ENCODE results near the gene B3GNT8.
"Not testable (repeated sequence)": the region's sequence is repeated elsewhere in the genome, so short reads cannot be mapped to it uniquely, and the experiment has no call there.

Gene B3GNT8

GRCh38 chr19:41426952-41427646 lies at the start of gene B3GNT8:
TSS of gene B3GNT8 (minus strand) at chr19:41427374. CDS start at chr19:41426778, 596 bp downstream.
- no peaks in the 10 kb centered on the region for H3K9me3 Mint-ChIP-seq
- H3K4me1 Mint-ChIP-seq: peaks cover 37% of the 10 kb centered on the region
- DNase-seq: peak; percentile 21 to 38
- peak within 1 kb of the TSS; percentile 76 to 83 for H3K4me3 Mint-ChIP-seq
- H3K27me3 Mint-ChIP-seq: no peaks in the 10 kb centered on the region
- ATAC-seq: peak; percentile 75
- H3K27ac Mint-ChIP-seq: peak within 1 kb of the TSS; percentile 79 to 98

- Mint-ChIP-seq H3K4me1 (no peaks in the 10 kb centered on the region), H3K27me3 (peaks cover 57% of the 10 kb centered on the region), H3K27ac (no peak overlapping the region), H3K9me3 (no peaks in the 10 kb centered on the region), H3K4me3 (no peak overlapping the region)
- no peak for ATAC-seq
- DNase-seq: no peak
Measured at GRCh38 chr19:41476583-41476982, 49.4 kb upstream of the B3GNT8 start.

- ATAC-seq, H3K9me3 Mint-ChIP-seq, H3K4me1 Mint-ChIP-seq, DNase-seq: not testable (repeated sequence)
- H3K27me3 Mint-ChIP-seq: peaks cover 55% of the 10 kb centered on the region
- H3K27ac Mint-ChIP-seq: peak overlapping the region in 1 of 2 donors; percentile 71
- H3K4me3 Mint-ChIP-seq: peak overlapping the region in 1 of 2 donors; percentile 18
Measured at GRCh38 chr19:41463257-41464256, 36.4 kb upstream of the B3GNT8 start.

- no peak overlapping the region for H3K4me3 Mint-ChIP-seq
- H3K9me3 Mint-ChIP-seq: no peaks in the 10 kb centered on the region
- peaks cover 15% of the 10 kb centered on the region for H3K4me1 Mint-ChIP-seq
- ATAC-seq: no peak
- no peak for DNase-seq
- H3K27me3 Mint-ChIP-seq: peaks cover 45% of the 10 kb centered on the region
- no peak overlapping the region for H3K27ac Mint-ChIP-seq
Measured at GRCh38 chr19:41462497-41462896, 35.3 kb upstream of the B3GNT8 start.

GRCh38 chr19:41457241-41457640 lies 30.1 kb upstream of the B3GNT8 start:
- Mint-ChIP-seq H3K27ac (peak overlapping the region in 1 of 2 donors; percentile 24), H3K4me1 (peaks cover 27% of the 10 kb centered on the region), H3K27me3 (peaks cover 26% of the 10 kb centered on the region), H3K4me3 (peak overlapping the region; percentile 5 to 26), H3K9me3 (no peaks in the 10 kb centered on the region)
- DNase-seq: no peak
- ATAC-seq: peak; percentile 97

GRCh38 chr19:41456342-41456918 lies 29.3 kb upstream of the B3GNT8 start:
- DNase-seq (no peak), ATAC-seq (no peak)
- no peak overlapping the region for H3K27ac Mint-ChIP-seq
- peaks cover 26% of the 10 kb centered on the region for H3K27me3 Mint-ChIP-seq
- H3K4me1 Mint-ChIP-seq: peaks cover 27% of the 10 kb centered on the region
- H3K9me3 Mint-ChIP-seq: no peaks in the 10 kb centered on the region
- no peak overlapping the region for H3K4me3 Mint-ChIP-seq

GRCh38 chr19:41455936-41456335 lies 28.8 kb upstream of the B3GNT8 start:
- DNase-seq: no peak
- H3K9me3 Mint-ChIP-seq: no peaks in the 10 kb centered on the region
- peaks cover 25% of the 10 kb centered on the region for H3K27me3 Mint-ChIP-seq
- peaks cover 27% of the 10 kb centered on the region for H3K4me1 Mint-ChIP-seq
- no peak overlapping the region for H3K4me3 Mint-ChIP-seq
- H3K27ac Mint-ChIP-seq: no peak overlapping the region
- ATAC-seq: no peak

- DNase-seq (no peak), ATAC-seq (no peak)
- Mint-ChIP-seq H3K27ac (no peak overlapping the region), H3K4me1 (peaks cover 34% of the 10 kb centered on the region), H3K27me3 (peaks cover 21% of the 10 kb centered on the region), H3K4me3 (no peak overlapping the region), H3K9me3 (no peaks in the 10 kb centered on the region)
Measured at GRCh38 chr19:41452584-41453275, 25.6 kb upstream of the B3GNT8 start.

- Mint-ChIP-seq H3K9me3 (no peaks in the 10 kb centered on the region), H3K4me1 (peaks cover 12% of the 10 kb centered on the region), H3K27me3 (peaks cover 20% of the 10 kb centered on the region), H3K27ac (no peak overlapping the region), H3K4me3 (no peak overlapping the region)
- DNase-seq (no peak), ATAC-seq (peak; percentile 44)
Measured at GRCh38 chr19:41449865-41450178, 22.6 kb upstream of the B3GNT8 start.

- ATAC-seq (peak; percentile 89), DNase-seq (peak; percentile 74 to 76)
- H3K9me3 Mint-ChIP-seq: no peaks in the 10 kb centered on the region
- H3K27me3 Mint-ChIP-seq: peaks cover 20% of the 10 kb centered on the region
- H3K4me1 Mint-ChIP-seq: peaks cover 12% of the 10 kb centered on the region
- H3K27ac Mint-ChIP-seq: peak overlapping the region in 1 of 2 donors; percentile 78
- H3K4me3 Mint-ChIP-seq: peak overlapping the region; percentile 85 to 87
Measured at GRCh38 chr19:41449079-41449864, 22.1 kb upstream of the B3GNT8 start.

GRCh38 chr19:41447732-41448332 lies 20.7 kb upstream of the B3GNT8 start:
- Mint-ChIP-seq H3K4me1 (peaks cover 12% of the 10 kb centered on the region), H3K9me3 (no peaks in the 10 kb centered on the region), H3K27ac (no peak overlapping the region), H3K27me3 (peaks cover 20% of the 10 kb centered on the region), H3K4me3 (peak overlapping the region in 1 of 2 donors; percentile 33)
- DNase-seq (no peak), ATAC-seq (no peak)

GRCh38 chr19:41445575-41445974 lies 18.4 kb upstream of the B3GNT8 start:
- Mint-ChIP-seq H3K4me1 (peaks cover 12% of the 10 kb centered on the region), H3K27ac (no peak overlapping the region), H3K27me3 (peaks cover 20% of the 10 kb centered on the region), H3K9me3 (no peaks in the 10 kb centered on the region), H3K4me3 (no peak overlapping the region)
- DNase-seq (no peak), ATAC-seq (no peak)

- ATAC-seq (no peak), DNase-seq (no peak)
- H3K4me1 Mint-ChIP-seq: peaks cover 5% of the 10 kb centered on the region
- H3K4me3 Mint-ChIP-seq: no peak overlapping the region
- H3K9me3 Mint-ChIP-seq: no peaks in the 10 kb centered on the region
- peaks cover 7% of the 10 kb centered on the region for H3K27me3 Mint-ChIP-seq
- peak overlapping the region in 1 of 2 donors; percentile 0 for H3K27ac Mint-ChIP-seq
Measured at GRCh38 chr19:41443813-41444455, 16.8 kb upstream of the B3GNT8 start.

Data from stimulated activated naive CD8-positive, alpha-beta T cell treated with anti-CD3 and anti-CD28 coated beads, Interleukin-15, amount 100 ng/mL, for 72 hours (primary cell).